Testis (tissue), 2 donors: Measurements from ENCODE around the gene NKIRAS2.

Experiments
- POLR2A ChIP-seq: fragments of 450-650 bp; IDR thresholded peaks from one replicate; pipeline ENCODE4 v1.6.1; 2017; ENCODE audit warnings: antibody characterized with exemption, mild to moderate bottlenecking, moderate library complexity
- TF ChIP-seq, protein P1 (sequence below), 3 experiments: fragments of 450-650 bp in 2 of 3; fragments of 200-600 bp in 1 of 3; sonication (generic) in 1 of 3; IDR thresholded peaks; one replicate each; pipeline ENCODE4 v1.5.1; 2016 to 2019; ENCODE audit warnings: antibody characterized with exemption in 3 of 3, mild to moderate bottlenecking in 2 of 3, moderate library complexity in 1 of 3

DNA sequence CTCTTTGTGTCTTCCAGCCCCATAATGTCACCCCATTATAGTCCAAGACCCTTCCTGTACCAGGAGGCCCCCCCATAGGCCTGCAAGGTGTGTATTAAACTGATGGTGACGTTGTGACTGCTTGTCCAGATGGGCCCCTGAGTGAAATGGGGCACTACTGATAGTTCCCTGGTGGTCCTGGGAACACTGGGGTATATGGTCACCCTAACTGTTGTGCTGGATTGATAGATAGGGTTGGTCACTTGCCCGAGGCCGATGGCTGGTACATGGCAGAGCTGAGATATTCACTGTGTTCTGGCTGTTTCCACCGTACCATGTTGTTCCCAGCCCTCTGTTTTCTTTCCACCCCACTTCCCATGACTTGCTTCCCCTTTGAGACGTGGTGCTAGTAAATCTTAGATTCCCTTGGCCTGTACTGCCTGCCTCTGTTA, 49.0 kb upstream of the NKIRAS2 start:
- TF ChIP-seq, protein P1, sequence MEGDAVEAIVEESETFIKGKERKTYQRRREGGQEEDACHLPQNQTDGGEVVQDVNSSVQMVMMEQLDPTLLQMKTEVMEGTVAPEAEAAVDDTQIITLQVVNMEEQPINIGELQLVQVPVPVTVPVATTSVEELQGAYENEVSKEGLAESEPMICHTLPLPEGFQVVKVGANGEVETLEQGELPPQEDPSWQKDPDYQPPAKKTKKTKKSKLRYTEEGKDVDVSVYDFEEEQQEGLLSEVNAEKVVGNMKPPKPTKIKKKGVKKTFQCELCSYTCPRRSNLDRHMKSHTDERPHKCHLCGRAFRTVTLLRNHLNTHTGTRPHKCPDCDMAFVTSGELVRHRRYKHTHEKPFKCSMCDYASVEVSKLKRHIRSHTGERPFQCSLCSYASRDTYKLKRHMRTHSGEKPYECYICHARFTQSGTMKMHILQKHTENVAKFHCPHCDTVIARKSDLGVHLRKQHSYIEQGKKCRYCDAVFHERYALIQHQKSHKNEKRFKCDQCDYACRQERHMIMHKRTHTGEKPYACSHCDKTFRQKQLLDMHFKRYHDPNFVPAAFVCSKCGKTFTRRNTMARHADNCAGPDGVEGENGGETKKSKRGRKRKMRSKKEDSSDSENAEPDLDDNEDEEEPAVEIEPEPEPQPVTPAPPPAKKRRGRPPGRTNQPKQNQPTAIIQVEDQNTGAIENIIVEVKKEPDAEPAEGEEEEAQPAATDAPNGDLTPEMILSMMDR (IDR thresholded peaks at IDR 0.05), result no peak
- no peak for TF ChIP-seq POLR2A
